Right renal pelvis (tissue), 4 donors: ENCODE data around the gene CD27. TPM values are rescaled to one million over a fixed set of nuclear protein-coding genes. Genes with fewer than 3 reads are reported as not detected.
"Not testable (repeated sequence)": the region's sequence is repeated elsewhere in the genome, so short reads cannot be mapped to it uniquely, and the experiment has no call there.

ENCODE experiments used
- DNase-seq, 4 donors: peaks; one replicate each; pipeline ENCODE4 v3.0.0-alpha.2; 2013; ENCODE audit warnings: low read depth in 4 of 4, low spot score in 3 of 4, missing footprints in 1 of 4
- polyA plus RNA-seq, 4 donors: library from polyadenylated mRNA; unstranded; fragments of 120-200 nt; gene quantifications; one replicate each; pipeline ENCODE4 v1.2.1, GENCODE V29; 2013; ENCODE audit not compliant: insufficient read length in 4 of 4

CD27 gene
- 1 to 10 TPM in 2 of 4 donors, under 1 TPM in 2; 0.62 to 1.3 (median 1.00) TPM for polyA plus RNA-seq

- no peak for DNase-seq
These were observed at the start of gene CD27 for GRCh38 chr12:6444704-6445688. CD27 (plus strand) TSS chr12:6444955; CDS start chr12:6445096, 141 bp downstream.

- DNase-seq = no peak
These were observed 48.7 kb upstream of the CD27 start for GRCh38 chr12:6396031-6396430.

- DNase-seq = no peak
These were observed 44.7 kb upstream of the CD27 start for GRCh38 chr12:6399884-6400644.

- no peak for DNase-seq
These were observed 40.4 kb upstream of the CD27 start for GRCh38 chr12:6404390-6404789.

- DNase-seq = no peak
These were observed 38.8 kb upstream of the CD27 start for GRCh38 chr12:6405963-6406362.

GRCh38 chr12:6407236-6407954 is 37.4 kb upstream of the CD27 start:
- DNase-seq = no peak

- no peak for DNase-seq
These were observed 28.2 kb upstream of the CD27 start for GRCh38 chr12:6416596-6416995.

GRCh38 chr12:6418796-6419195 is 26.0 kb upstream of the CD27 start:
- DNase-seq = no peak

- no peak for DNase-seq
These were observed 24.4 kb upstream of the CD27 start for GRCh38 chr12:6420364-6420763.

- peak; percentile 81 to 83 (median 82) for DNase-seq
These were observed 21.3 kb upstream of the CD27 start for GRCh38 chr12:6423267-6424007.

GRCh38 chr12:6424008-6424347 is 20.8 kb upstream of the CD27 start:
- DNase-seq = no peak

GRCh38 chr12:6424866-6425265 is 19.9 kb upstream of the CD27 start:
- DNase-seq = no peak

GRCh38 chr12:6425590-6426531 is 18.9 kb upstream of the CD27 start:
- DNase-seq = no peak

- no peak for DNase-seq
These were observed 17.7 kb upstream of the CD27 start for GRCh38 chr12:6426882-6427671.

- not testable (repeated sequence) for DNase-seq
These were observed 17.0 kb upstream of the CD27 start for GRCh38 chr12:6427796-6428195.

GRCh38 chr12:6428326-6428725 is 16.4 kb upstream of the CD27 start:
- no peak for DNase-seq

- no peak for DNase-seq
These were observed 14.4 kb upstream of the CD27 start for GRCh38 chr12:6430124-6430989.
